NCI-H774 (cell line): ENCODE data around the gene KIAA1217.

Experiments
- DNase-seq: peaks from one replicate; lab custom pipeline; 2025; lab: John Stamatoyannopoulos, UW

Gene KIAA1217

GRCh38 chr10:24241536-24242040, 32.6 kb downstream of the KIAA1217 start:
- no peak for DNase-seq

- DNase-seq: no peak
Observed at GRCh38 chr10:24242562-24242961, 33.6 kb downstream of the KIAA1217 start.

- no peak for DNase-seq
Observed at GRCh38 chr10:24246365-24246764, 37.4 kb downstream of the KIAA1217 start.

- no peak for DNase-seq
Observed at GRCh38 chr10:24247841-24248240, 38.9 kb downstream of the KIAA1217 start.

- DNase-seq: no peak
Observed at GRCh38 chr10:24249829-24250415, 41.0 kb downstream of the KIAA1217 start.

- DNase-seq: no peak
Observed at GRCh38 chr10:24251547-24251946, 42.6 kb downstream of the KIAA1217 start.

GRCh38 chr10:24254180-24254579, 45.2 kb downstream of the KIAA1217 start:
- DNase-seq: no peak

- no peak for DNase-seq
Observed at GRCh38 chr10:24255115-24255880, 46.4 kb downstream of the KIAA1217 start.

GRCh38 chr10:24255881-24256311, 47.0 kb downstream of the KIAA1217 start:
- no peak for DNase-seq

- DNase-seq: no peak
Observed at GRCh38 chr10:24256619-24257107, 47.7 kb downstream of the KIAA1217 start.

- DNase-seq: no peak
Observed at GRCh38 chr10:24257588-24257987, 48.6 kb downstream of the KIAA1217 start.

GRCh38 chr10:24259365-24260130, 50.6 kb downstream of the KIAA1217 start:
- no peak for DNase-seq

GRCh38 chr10:24261627-24262026, 52.7 kb downstream of the KIAA1217 start:
- no peak for DNase-seq

- DNase-seq: no peak
Observed at GRCh38 chr10:24262929-24263590, 54.1 kb downstream of the KIAA1217 start.

GRCh38 chr10:24269476-24269875, 60.5 kb downstream of the KIAA1217 start:
- DNase-seq: no peak

GRCh38 chr10:24272374-24272773, 63.4 kb downstream of the KIAA1217 start:
- no peak for DNase-seq

- DNase-seq: no peak
Observed at GRCh38 chr10:24277277-24277676, 68.3 kb downstream of the KIAA1217 start.

GRCh38 chr10:24277771-24278170, 68.8 kb downstream of the KIAA1217 start:
- DNase-seq: no peak

GRCh38 chr10:24278176-24278889, 69.4 kb downstream of the KIAA1217 start:
- DNase-seq: no peak

- no peak for DNase-seq
Observed at GRCh38 chr10:24279166-24279565, 70.2 kb downstream of the KIAA1217 start.

GRCh38 chr10:24287559-24288195, 78.7 kb downstream of the KIAA1217 start:
- DNase-seq: no peak
